Activated CD4-positive, alpha-beta T cell treated with anti-CD3 and anti-CD28 coated beads, Interleukin-2, amount 50 U/mL, for 4 hours (primary cell): ENCODE data around the gene ARSI.
"Not testable (repeated sequence)": the region's sequence is repeated elsewhere in the genome, so short reads cannot be mapped to it uniquely, and the experiment has no call there.

ENCODE experiments used
- DNase-seq, 2 experiments: peaks; one replicate each; pipeline ENCODE4 v3.0.0-alpha.2; 2020

ARSI gene

DNA sequence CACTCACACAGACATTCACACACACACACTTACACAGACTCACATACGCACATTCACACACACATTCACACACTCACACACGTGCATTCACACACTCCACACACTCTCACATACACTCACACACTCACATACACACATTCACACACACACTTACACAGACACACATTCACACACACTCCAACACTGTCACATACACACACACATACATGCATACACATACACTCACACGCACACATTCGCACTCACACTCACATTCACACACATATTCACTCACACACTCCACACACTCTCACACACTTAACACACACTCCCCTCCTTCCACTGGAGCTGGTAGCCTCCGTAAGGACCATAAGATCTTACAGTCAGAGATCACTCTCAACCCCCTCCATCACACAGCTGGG lies 39.3 kb downstream of the ARSI start:
- no peak for DNase-seq

DNA sequence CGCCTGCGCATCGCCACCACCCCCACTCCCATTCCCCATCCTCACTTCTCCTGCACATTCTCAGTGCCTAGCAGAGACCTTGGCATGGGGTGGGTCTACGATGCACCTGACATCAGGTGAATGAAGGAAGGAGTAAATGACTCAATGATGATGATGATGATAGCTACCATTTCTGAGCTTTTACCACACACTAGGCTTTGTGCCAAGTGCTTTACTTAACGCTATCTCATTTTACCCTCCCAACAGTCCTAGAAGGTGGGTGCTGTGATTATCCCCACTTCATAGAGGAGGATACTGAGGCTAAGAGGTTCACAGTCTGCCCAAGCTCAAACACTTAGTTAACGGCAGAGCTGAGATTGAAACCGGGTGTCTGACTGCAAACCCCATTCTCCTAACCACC lies 40.2 kb downstream of the ARSI start:
- no peak for DNase-seq

DNA sequence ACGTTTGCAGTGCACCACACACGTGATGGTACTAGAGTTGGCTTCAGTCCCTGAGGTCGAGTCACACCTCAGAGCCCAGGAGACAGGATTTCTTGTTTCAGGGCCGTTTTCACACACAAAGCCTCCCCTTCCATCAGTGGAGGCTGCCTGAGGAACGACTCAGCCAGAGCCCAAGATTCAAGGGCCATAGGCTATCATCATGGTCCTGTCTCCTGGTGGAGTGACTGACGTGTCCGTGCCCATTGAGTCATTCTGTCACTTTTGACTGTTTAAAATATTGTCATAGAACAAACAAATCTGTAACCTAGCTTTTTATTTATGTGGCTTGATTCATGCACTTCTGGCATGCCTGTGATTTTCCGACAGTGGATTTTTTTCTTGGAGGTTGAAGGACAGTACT lies 41.5 kb downstream of the ARSI start:
- no peak for DNase-seq

GRCh38 chr5:150258130-150258529 lies 44.6 kb downstream of the ARSI start:
- no peak for DNase-seq

- no peak for DNase-seq
Measured at GRCh38 chr5:150257424-150257823, 45.3 kb downstream of the ARSI start.

- no peak for DNase-seq
Measured at GRCh38 chr5:150256410-150257064, 46.2 kb downstream of the ARSI start.

GRCh38 chr5:150255659-150256409 lies 46.9 kb downstream of the ARSI start:
- no peak for DNase-seq

- no peak for DNase-seq
Measured at GRCh38 chr5:150254774-150255173, 47.9 kb downstream of the ARSI start.

DNA sequence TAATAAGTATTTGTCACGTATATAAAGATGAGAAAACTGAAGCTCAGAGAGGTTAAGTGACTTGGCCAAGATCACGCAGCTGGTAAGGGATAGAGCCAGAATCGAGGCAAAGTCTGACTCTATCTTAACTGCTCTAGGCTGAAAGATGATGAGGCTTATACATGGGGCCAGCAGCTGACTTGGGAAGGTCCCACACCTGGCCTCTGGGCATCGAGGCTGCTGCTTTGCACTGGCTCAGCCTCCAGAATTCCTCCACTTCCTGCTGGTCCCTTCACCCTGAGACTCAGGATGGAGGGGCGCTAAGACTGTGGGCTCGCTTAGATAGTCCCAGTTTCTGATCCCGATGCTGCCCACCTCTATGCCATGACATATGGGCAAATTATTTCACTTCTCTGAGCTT lies 48.3 kb downstream of the ARSI start:
- DNase-seq = no peak

GRCh38 chr5:150253416-150254208 lies 49.1 kb downstream of the ARSI start:
- DNase-seq = no peak

DNA sequence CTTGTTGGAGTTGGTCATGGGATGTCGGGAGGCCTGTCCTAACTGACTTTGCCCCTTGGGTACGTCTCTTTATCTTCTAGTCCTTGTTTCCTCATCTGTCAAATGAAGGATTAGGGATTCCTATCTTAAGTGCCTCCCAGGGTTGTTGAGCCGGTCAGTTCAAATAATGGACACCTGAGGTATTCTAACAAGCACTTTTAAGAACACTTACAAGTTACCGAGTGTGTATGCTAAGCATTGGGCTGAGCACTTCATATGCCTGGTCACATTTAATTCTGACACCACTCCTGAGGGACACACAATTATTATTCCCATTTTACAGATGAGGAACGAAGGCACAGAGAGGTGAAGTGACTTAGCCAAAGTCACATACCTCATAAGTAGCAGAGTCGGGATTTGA lies 50.2 kb downstream of the ARSI start:
- no peak for DNase-seq

GRCh38 chr5:150251504-150251903 lies 51.2 kb downstream of the ARSI start:
- DNase-seq = no peak

DNA sequence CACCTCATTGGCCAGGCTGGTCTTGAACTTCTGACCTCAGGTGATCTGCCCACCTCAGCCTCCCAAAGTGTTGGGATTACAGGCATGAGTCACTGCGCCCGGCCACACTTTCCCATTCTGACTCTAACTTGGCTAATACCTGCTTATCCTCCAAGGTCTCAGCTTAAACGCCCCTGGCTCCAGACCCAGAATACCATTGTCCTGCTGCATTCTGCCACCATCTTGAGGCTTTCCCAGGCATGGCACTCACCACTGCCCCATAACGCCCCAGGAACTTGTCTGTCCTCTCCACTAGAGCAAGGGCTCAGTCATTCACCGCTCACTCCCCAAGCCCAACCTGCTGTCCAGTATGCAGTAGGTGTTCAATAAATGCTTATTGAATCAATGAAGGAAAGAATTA lies 53.0 kb downstream of the ARSI start:
- DNase-seq = no peak

DNA sequence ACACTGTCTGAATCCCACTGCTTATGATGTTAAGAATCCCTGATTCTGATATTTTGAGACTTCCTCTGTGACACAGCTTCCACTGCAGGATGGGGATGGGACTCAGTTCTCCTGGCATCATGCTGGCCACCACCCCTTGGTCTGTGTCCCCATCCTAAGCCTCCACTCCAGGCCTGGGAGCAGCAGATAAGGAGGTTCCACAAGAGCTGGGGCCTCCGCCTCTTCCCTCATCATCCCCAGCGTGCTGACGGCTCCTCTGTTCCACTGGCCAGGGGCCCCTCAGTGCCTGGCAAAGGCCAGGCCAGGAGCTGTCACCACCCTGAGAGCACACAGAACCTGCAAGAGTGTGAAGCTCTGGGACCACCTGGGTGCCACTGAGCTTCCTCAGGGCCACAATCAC lies 53.8 kb downstream of the ARSI start:
- no peak for DNase-seq

DNA sequence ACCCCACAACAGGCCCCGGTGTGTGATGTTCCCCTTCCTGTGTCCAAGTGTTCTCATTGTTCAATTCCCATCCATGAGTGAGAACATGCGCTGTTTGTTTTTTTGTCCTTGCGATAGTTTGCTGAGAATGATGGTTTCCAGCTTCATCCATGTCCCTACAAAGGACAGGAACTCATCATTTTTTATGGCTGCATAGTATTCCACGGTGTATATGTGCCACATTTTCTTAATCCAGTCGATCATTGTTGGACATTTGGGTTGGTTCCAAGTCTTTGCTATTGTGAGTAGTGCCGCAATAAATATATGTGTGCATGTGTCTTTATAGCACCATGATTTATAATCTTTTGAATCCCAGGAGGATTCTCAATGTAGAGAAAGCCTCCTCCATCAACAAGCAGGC lies 54.2 kb downstream of the ARSI start:
- DNase-seq = not testable (repeated sequence)

- DNase-seq = no peak
Measured at GRCh38 chr5:150247726-150248125, 55.0 kb downstream of the ARSI start.

- DNase-seq = no peak
Measured at GRCh38 chr5:150246835-150247234, 55.9 kb downstream of the ARSI start.

GRCh38 chr5:150246429-150246828 lies 56.3 kb downstream of the ARSI start:
- DNase-seq = no peak
